ENCODE results near the gene OPHN1. TPM values are rescaled to one million over a fixed set of nuclear protein-coding genes. Genes with fewer than 3 reads are reported as not detected.
"Not testable (repeated sequence)": the region's sequence is repeated elsewhere in the genome, so short reads cannot be mapped to it uniquely, and the experiment has no call there.

Gene OPHN1
- total RNA-seq, 1 donor from 2014 or later: 6.1 TPM

- DNase-seq (ENCODE audit: extremely low read depth, low read depth, low spot score): no peak
Measured at GRCh38 chrX:68369559-68369958, 63.7 kb downstream of the OPHN1 start.

GRCh38 chrX:68365341-68365740 lies 68.0 kb downstream of the OPHN1 start:
- DNase-seq (ENCODE audit: extremely low read depth, low read depth, low spot score): no peak

- no peak for DNase-seq (ENCODE audit: extremely low read depth, low read depth, low spot score)
Measured at GRCh38 chrX:68363984-68364383, 69.3 kb downstream of the OPHN1 start.

GRCh38 chrX:68358679-68359078 lies 74.6 kb downstream of the OPHN1 start:
- DNase-seq (ENCODE audit: extremely low read depth, low read depth, low spot score): no peak

GRCh38 chrX:68355629-68355920 lies 77.7 kb downstream of the OPHN1 start:
- no peak for DNase-seq (ENCODE audit: extremely low read depth, low read depth, low spot score)

GRCh38 chrX:68354879-68355628 lies 78.2 kb downstream of the OPHN1 start:
- DNase-seq (ENCODE audit: extremely low read depth, low read depth, low spot score): no peak

GRCh38 chrX:68345025-68345424 lies 88.3 kb downstream of the OPHN1 start:
- no peak for DNase-seq (ENCODE audit: extremely low read depth, low read depth, low spot score)

GRCh38 chrX:68343551-68343950 lies 89.7 kb downstream of the OPHN1 start:
- DNase-seq (ENCODE audit: extremely low read depth, low read depth, low spot score): no peak

GRCh38 chrX:68332201-68332731 lies 101.0 kb downstream of the OPHN1 start:
- no peak for DNase-seq (ENCODE audit: extremely low read depth, low read depth, low spot score)

GRCh38 chrX:68326841-68327240 lies 106.5 kb downstream of the OPHN1 start:
- not testable (repeated sequence) for DNase-seq (ENCODE audit: extremely low read depth, low read depth, low spot score)

GRCh38 chrX:68307769-68308168 lies 125.5 kb downstream of the OPHN1 start:
- DNase-seq (ENCODE audit: extremely low read depth, low read depth, low spot score): no peak

- no peak for DNase-seq (ENCODE audit: extremely low read depth, low read depth, low spot score)
Measured at GRCh38 chrX:68304602-68305001, 128.7 kb downstream of the OPHN1 start.

GRCh38 chrX:68299898-68300297 lies 133.4 kb downstream of the OPHN1 start:
- no peak for DNase-seq (ENCODE audit: extremely low read depth, low read depth, low spot score)

GRCh38 chrX:68292471-68292870 lies 140.8 kb downstream of the OPHN1 start:
- DNase-seq (ENCODE audit: extremely low read depth, low read depth, low spot score): no peak

- no peak for DNase-seq (ENCODE audit: extremely low read depth, low read depth, low spot score)
Measured at GRCh38 chrX:68288127-68288526, 145.2 kb downstream of the OPHN1 start.

GRCh38 chrX:68287419-68287818 lies 145.9 kb downstream of the OPHN1 start:
- no peak for DNase-seq (ENCODE audit: extremely low read depth, low read depth, low spot score)

GRCh38 chrX:68286980-68287379 lies 146.3 kb downstream of the OPHN1 start:
- DNase-seq (ENCODE audit: extremely low read depth, low read depth, low spot score): no peak

GRCh38 chrX:68286076-68286475 lies 147.2 kb downstream of the OPHN1 start:
- no peak for DNase-seq (ENCODE audit: extremely low read depth, low read depth, low spot score)

- DNase-seq (ENCODE audit: extremely low read depth, low read depth, low spot score): no peak
Measured at GRCh38 chrX:68284281-68284904, 148.9 kb downstream of the OPHN1 start.

GRCh38 chrX:68273887-68274286 lies 159.4 kb downstream of the OPHN1 start:
- no peak for DNase-seq (ENCODE audit: extremely low read depth, low read depth, low spot score)

GRCh38 chrX:68264793-68265192 lies 168.5 kb downstream of the OPHN1 start:
- not testable (repeated sequence) for DNase-seq (ENCODE audit: extremely low read depth, low read depth, low spot score)

GRCh38 chrX:68261060-68261672 lies 172.1 kb downstream of the OPHN1 start:
- DNase-seq (ENCODE audit: extremely low read depth, low read depth, low spot score): no peak
